Esophagus (tissue), 2 donors: ENCODE data around the gene BBX. TPM values are rescaled to one million over a fixed set of nuclear protein-coding genes. Genes with fewer than 3 reads are reported as not detected.

Experiments used
- H3K27ac ChIP-seq, 2 donors: one replicate each; pipeline ENCODE4 v1.5.1; 2013; ENCODE audit warnings: low read depth in 2 of 2, mild to moderate bottlenecking in 2 of 2, inconsistent platforms in 1 of 2, low read length in 1 of 2, moderate library complexity in 1 of 2
- H3K27me3 ChIP-seq, 2 donors: one replicate each; pipeline ENCODE4 v1.6.1; 2013; ENCODE audit warnings: low read length in 2 of 2, control low read depth in 1 of 2, mild to moderate bottlenecking in 1 of 2; ENCODE audit not compliant: insufficient read depth in 2 of 2, control insufficient read depth in 1 of 2
- H3K36me3 ChIP-seq, 2 donors: one replicate each; pipeline ENCODE4 v1.6.1; 2013; ENCODE audit warnings: low read length in 1 of 2; ENCODE audit not compliant: control insufficient read depth in 2 of 2, insufficient read depth in 2 of 2
- H3K4me1 ChIP-seq, 2 donors: one replicate each; pipeline ENCODE4 v1.6.1; 2013; ENCODE audit warnings: low read length in 1 of 2; ENCODE audit not compliant: control insufficient read depth in 2 of 2, insufficient read depth in 2 of 2
- H3K4me3 ChIP-seq, 2 donors: one replicate each; pipeline ENCODE4 v1.5.1; 2013; ENCODE audit warnings: low read length in 2 of 2, mild to moderate bottlenecking in 2 of 2, low read depth in 1 of 2, moderate library complexity in 1 of 2
- H3K9me3 ChIP-seq, 2 donors: one replicate each; pipeline ENCODE4 v1.6.1; 2013; ENCODE audit warnings: mild to moderate bottlenecking in 2 of 2, low read depth in 1 of 2, low read length in 1 of 2, moderate library complexity in 1 of 2; ENCODE audit not compliant: control insufficient read depth in 2 of 2, insufficient read depth in 1 of 2
- WGBS, 2 donors: extraction: QIAGEN DNeasy Blood & Tissue Kit; methylation state at CpG; one replicate each; pipeline ENCODE4 v1.1.7; 2013; 5-methylcytosine and 5-hydroxymethylcytosine counted together
- polyA plus RNA-seq, 2 donors: library from polyadenylated mRNA; stranded (reverse); fragments of 200-250 nt; gene quantifications; one replicate each; pipeline ENCODE4 v1.2.3, GENCODE V29; 2013
- donor health status: healthy with polysubstance abuse.
- donor health status: Bipolar disorder and iron deficiency.

BBX gene
- polyA plus RNA-seq, 2 donors, result 3.4 to 4.7 TPM

GRCh38 chr3:107760144-107760543 lies 237.4 kb downstream of the BBX start:
- Histone ChIP-seq H3K9me3 (no peaks in the 10 kb centered on the region), H3K4me1 (no peaks in the 10 kb centered on the region), H3K36me3 (peaks cover 0 to 2% of the 10 kb centered on the region in 2 donors), H3K27ac (no peak overlapping the region), H3K4me3 (no peak overlapping the region), H3K27me3 (no peaks in the 10 kb centered on the region)

DNA sequence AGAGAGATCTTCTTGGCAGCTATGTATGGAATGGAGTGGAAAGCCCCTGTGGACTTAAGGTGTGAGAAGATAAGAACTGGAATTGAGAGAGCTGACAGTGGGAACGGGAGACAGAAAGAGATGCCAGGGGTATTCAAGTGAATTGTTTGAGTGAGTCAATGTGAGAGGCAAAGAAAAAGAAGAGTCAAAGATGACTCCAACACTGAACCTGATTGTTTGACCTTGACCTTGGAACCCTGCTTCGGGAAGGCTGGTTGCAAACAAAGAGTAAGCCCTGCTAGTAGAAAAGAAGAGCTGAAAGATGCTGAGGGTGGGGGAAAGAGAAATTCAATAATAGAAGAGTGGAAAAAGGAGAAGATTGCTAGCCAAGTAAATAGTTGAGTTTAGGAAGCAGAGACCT lies 238.6 kb downstream of the BBX start:
- Histone ChIP-seq H3K27ac (no peak overlapping the region), H3K4me1 (no peaks in the 10 kb centered on the region), H3K9me3 (no peaks in the 10 kb centered on the region), H3K4me3 (no peak overlapping the region), H3K27me3 (no peaks in the 10 kb centered on the region), H3K36me3 (no peaks in the 10 kb centered on the region)
- 85 to 88% methylated on average over 2 of the region's 2 CpGs for WGBS, 2 donors

GRCh38 chr3:107765524-107765923 lies 242.8 kb downstream of the BBX start:
- no peaks in the 10 kb centered on the region for H3K4me1 ChIP-seq
- no peak overlapping the region for H3K27ac ChIP-seq
- no peaks in the 10 kb centered on the region for H3K27me3 ChIP-seq
- H3K9me3 ChIP-seq, result no peaks in the 10 kb centered on the region
- no peaks in the 10 kb centered on the region for H3K36me3 ChIP-seq
- H3K4me3 ChIP-seq, result no peak overlapping the region
- 93 to 95% methylated on average over 6 of the region's 6 CpGs for WGBS, 2 donors

DNA sequence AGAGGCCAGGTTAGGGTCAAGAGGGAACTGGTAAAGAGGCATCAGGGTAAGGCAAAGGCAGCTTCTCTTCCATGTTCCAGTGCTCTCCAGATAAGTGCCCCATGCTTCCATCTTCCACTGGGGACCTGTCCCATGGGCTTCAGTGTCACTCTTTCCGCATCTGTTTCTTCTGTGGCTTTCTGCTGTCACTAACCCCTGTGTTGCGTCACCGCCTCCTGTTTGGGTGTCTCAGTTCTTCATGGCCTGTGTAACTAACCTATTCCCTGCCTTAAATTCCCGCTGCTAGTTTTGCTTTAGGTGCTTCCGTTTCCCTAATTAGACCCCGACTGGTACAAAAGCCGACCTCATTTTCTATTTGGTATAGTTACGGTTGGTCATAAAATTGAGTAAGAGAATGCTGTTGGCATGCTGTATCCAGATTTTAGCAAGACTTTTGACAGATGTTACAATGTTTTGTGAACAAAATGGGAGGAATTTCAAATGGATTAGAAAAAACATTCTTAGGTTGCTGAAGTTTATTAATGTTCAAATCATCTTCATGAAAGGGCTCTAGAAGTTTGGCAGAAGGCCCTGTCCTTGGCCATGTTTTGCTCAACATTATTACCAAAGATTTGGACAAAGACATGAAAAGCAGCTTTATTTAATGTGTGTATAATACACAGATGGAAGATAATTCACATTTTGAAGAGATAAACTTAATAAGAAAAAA lies 245.3 kb downstream of the BBX start:
- Histone ChIP-seq H3K4me1 (no peaks in the 10 kb centered on the region), H3K4me3 (no peak overlapping the region), H3K27me3 (no peaks in the 10 kb centered on the region), H3K27ac (no peak overlapping the region), H3K36me3 (no peaks in the 10 kb centered on the region), H3K9me3 (no peaks in the 10 kb centered on the region)
- WGBS, 2 donors, result 76 to 77% methylated on average over 8 of the region's 8 CpGs

- Histone ChIP-seq H3K9me3 (no peaks in the 10 kb centered on the region), H3K27ac (no peak overlapping the region), H3K27me3 (no peaks in the 10 kb centered on the region), H3K4me1 (no peaks in the 10 kb centered on the region), H3K4me3 (no peak overlapping the region), H3K36me3 (peaks cover 0 to 4% of the 10 kb centered on the region in 2 donors)
- WGBS, 2 donors, result 91 to 95% methylated on average over 3 of the region's 3 CpGs
Measured at GRCh38 chr3:107769882-107770281, 247.1 kb downstream of the BBX start.

GRCh38 chr3:107772016-107772415 lies 249.3 kb downstream of the BBX start:
- Histone ChIP-seq H3K4me3 (no peak overlapping the region), H3K4me1 (no peaks in the 10 kb centered on the region), H3K36me3 (peaks cover 0 to 4% of the 10 kb centered on the region in 2 donors), H3K27me3 (no peaks in the 10 kb centered on the region), H3K9me3 (no peaks in the 10 kb centered on the region), H3K27ac (no peak overlapping the region)
- 85 to 93% methylated on average over 6 of the region's 6 CpGs for WGBS, 2 donors

DNA sequence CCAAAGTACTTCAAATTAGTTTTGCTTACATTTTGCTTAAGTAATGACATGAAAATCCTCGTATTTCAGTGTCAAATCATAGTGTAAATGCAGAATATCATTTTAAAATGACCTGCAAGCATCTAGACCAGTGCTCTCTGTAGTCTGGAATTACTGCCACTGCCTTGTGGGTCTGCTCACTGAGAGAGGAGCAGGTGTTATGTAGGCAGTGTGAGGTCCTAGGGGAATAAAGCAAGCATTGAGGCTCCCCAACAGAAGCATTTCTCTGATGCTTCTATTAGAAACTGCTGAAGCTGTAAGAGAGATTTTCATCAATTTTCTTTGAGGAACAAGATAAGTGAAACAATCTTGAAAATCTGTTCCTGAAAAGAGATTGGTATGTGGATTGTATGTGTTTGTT lies 253.2 kb downstream of the BBX start:
- no peaks in the 10 kb centered on the region for H3K9me3 ChIP-seq
- H3K27ac ChIP-seq, result no peak overlapping the region
- no peak overlapping the region for H3K4me3 ChIP-seq
- no peaks in the 10 kb centered on the region for H3K27me3 ChIP-seq
- peaks cover 4 to 7% of the 10 kb centered on the region in 2 donors for H3K36me3 ChIP-seq
- H3K4me1 ChIP-seq, result no peaks in the 10 kb centered on the region
- WGBS, 2 donors, result 95 to 98% methylated on average over 1 of the region's 1 CpG

- Histone ChIP-seq H3K27me3 (no peaks in the 10 kb centered on the region), H3K27ac (no peak overlapping the region), H3K4me3 (no peak overlapping the region), H3K4me1 (no peaks in the 10 kb centered on the region), H3K9me3 (no peaks in the 10 kb centered on the region), H3K36me3 (peaks cover 0 to 7% of the 10 kb centered on the region in 2 donors)
- WGBS, 2 donors, result 90 to 93% methylated on average over 1 of the region's 1 CpG
Measured at GRCh38 chr3:107781253-107781652, 258.5 kb downstream of the BBX start.

- Histone ChIP-seq H3K4me3 (no peak overlapping the region), H3K9me3 (no peaks in the 10 kb centered on the region), H3K27ac (no peak overlapping the region), H3K27me3 (no peaks in the 10 kb centered on the region), H3K4me1 (no peaks in the 10 kb centered on the region), H3K36me3 (peaks cover 0 to 7% of the 10 kb centered on the region in 2 donors)
- WGBS, 2 donors, result 92 to 97% methylated on average over 2 of the region's 2 CpGs
Measured at GRCh38 chr3:107782054-107782453, 259.3 kb downstream of the BBX start.

- Histone ChIP-seq H3K4me1 (no peaks in the 10 kb centered on the region), H3K27me3 (no peaks in the 10 kb centered on the region), H3K9me3 (no peaks in the 10 kb centered on the region), H3K27ac (no peak overlapping the region), H3K4me3 (no peak overlapping the region), H3K36me3 (peaks cover 0 to 6% of the 10 kb centered on the region in 2 donors)
- 95 to 96% methylated on average over 6 of the region's 6 CpGs for WGBS, 2 donors
Measured at GRCh38 chr3:107790612-107791011, 267.9 kb downstream of the BBX start.
